Left ventricle myocardium superior (tissue), 1 donor: ENCODE results near the gene GPR3. TPM values are rescaled to one million over a fixed set of nuclear protein-coding genes. Genes with fewer than 3 reads are reported as not detected.

Source experiments
- ATAC-seq: fragments of 200-7000 bp; cut with Tn5 transposase; one replicate; pipeline ENCODE4 v1.9.1; 2020; ENCODE audit warnings: mild to moderate bottlenecking, moderate library complexity
- DNase-seq: peaks from one replicate; pipeline ENCODE4 v3.0.0-alpha.2; 2020
- intact Hi-C: fragments of 100-400 bp; cut with micrococcal nuclease; formaldehyde crosslinking; loops from one replicate; pipeline ENCODE4 v1.11.0; 2022
- total RNA-seq: library from RNA; stranded (reverse); fragmentation: NEBNext Ultra II Directional; extraction: Animal tissue kit (Norgen Biotek cat#: 25700); gene quantifications from one replicate; pipeline ENCODE4 v1.2.1, GENCODE V29; 2021
- donor health status: DM: no; HTN: yes; CAD: no; lungs with severe emphysema.

GPR3 gene
- total RNA-seq, 1 donor from 2014 or later = 0.12 TPM

DNA sequence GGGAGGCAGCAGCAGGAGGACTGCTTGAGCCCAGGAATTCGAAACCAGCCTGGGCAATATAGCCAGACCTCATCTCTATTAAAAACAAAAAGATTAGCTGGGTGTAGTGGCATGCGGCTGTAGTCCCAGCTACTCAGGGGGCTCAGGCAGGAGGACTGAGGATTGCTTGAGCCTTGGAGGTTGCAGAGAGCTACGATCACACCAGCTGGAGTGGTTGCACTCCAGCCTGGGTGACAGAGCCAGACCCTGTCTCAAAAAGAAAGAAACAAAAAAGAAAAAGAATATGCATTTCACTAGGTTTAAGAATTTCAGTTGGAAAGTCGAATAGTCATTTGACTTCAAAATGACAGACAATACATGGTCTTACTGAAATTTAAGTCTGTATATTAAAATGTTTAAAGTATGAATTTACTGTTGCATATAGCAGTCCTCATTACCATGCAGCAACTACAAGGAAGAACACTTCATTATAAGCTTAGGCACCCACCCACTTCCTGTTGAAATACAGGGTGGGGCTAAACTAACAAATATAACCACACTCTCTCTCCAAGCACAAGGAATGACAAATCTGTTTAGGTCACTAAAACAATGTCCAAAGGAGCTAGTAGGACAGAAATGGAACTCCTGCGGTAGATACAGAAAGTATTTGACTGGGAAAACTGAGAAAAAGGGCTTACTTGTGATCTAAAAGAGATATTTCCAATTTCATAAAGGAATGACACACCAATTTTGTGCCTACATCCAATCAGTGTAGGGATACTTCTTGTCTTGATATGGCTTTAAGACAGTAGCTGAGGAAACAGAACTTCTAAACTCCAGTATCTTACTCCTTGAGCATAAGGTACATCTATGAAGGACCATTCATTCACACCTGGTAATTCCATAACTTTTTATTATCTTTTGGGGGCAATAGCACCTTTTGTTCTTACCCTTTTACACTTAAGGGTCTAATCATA lies 44.1 kb downstream of the GPR3 start:
- ATAC-seq = peak; percentile 78
- intact Hi-C loops = loop anchor here (10.0 kb wide), 1 partner anchor 48 kb away; no protein-coding TSS in a partner anchor
- no peak for DNase-seq

DNA sequence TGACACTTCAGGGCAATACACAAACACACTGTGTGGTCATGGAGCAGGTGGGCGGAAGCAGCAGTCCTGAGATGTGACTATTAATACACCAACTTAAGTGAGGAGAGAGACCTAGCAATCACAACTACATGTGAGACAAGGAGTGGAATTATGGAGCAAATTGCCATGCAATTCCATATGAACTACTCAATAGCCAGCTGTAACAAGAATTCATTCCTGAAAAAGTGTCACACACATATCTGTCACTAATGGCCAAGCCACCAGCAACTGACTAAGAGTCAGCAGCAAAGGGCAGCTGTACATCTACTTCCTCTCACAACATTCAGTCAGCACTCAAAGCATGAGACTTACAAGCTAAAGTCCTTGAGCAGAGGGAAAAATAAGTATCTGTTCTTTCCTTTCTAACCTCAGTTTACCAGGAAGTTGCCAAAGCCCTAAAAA lies 46.2 kb downstream of the GPR3 start:
- ATAC-seq = peak; percentile 7
- no peak for DNase-seq
- intact Hi-C loops = loop anchor here (10.0 kb wide), 1 partner anchor 46 kb away; no protein-coding TSS in a partner anchor

DNA sequence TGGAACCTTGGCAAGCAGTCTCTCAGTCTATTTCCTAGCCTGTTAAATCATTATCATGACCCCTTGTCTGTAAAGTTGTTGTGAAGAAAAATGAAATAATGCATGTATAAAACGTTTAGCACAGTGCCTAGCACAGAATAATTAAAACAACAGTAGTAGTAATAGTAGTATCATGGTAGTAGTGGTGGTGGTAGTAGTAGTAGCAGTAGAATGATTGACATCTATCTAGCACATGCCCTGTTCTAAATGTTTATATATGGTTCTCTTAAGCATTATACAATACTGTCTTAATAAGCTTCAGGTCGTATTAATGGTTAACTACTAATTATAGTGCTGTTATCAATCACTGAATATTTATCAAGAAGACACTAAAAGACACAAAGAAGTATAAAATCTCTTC lies 46.7 kb downstream of the GPR3 start:
- ATAC-seq = no peak

DNA sequence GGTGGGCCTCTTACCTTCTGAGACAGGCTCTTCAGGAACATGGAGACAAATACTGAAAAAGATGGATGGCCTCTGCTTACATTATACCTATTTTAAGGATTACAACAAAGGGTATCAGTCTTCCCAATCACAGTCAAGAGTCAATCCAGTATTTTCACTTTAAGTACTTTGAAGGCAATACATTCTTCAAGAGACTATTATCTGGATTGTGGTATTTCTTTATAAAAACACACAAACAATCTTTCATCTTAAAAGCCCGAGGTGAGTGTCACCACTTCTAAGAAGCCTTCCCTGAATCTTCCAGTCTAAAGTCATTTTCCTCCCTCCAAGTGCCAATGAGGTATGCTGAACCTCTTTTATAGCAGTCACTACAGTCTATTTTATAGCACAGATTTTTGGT lies 52.2 kb downstream of the GPR3 start:
- ATAC-seq (no peak), DNase-seq (no peak)
- intact Hi-C loops = no loop called here

More for the DNA sequence above, 46.7 kb downstream of the GPR3 start:
- intact Hi-C loops = loop anchor here (10.0 kb wide), 1 partner anchor 46 kb away; no protein-coding TSS in a partner anchor
- DNase-seq = no peak

Other genes with a start within 250 kb of the GPR3 start
- 23.1 TPM for gene SLC9A1, start 237.5 kb upstream of the GPR3 start, total RNA-seq
- gene WDTC1, start 158.0 kb upstream of the GPR3 start, total RNA-seq = 68.8 TPM
- 19.9 TPM for gene TMEM222, start 70.5 kb upstream of the GPR3 start, total RNA-seq
- 1.1 TPM for gene SYTL1, start 50.6 kb upstream of the GPR3 start, total RNA-seq
- gene MAP3K6, start 25.7 kb upstream of the GPR3 start, total RNA-seq = 46.6 TPM
- gene FCN3, start 17.8 kb upstream of the GPR3 start, total RNA-seq = 19.3 TPM
- gene CD164L2, start 9.3 kb upstream of the GPR3 start, total RNA-seq = not detected
- 59.1 TPM for gene WASF2, start 97.5 kb downstream of the GPR3 start, total RNA-seq
- gene AHDC1, start 211.5 kb downstream of the GPR3 start, total RNA-seq = 42.8 TPM
- gene FGR, start 242.6 kb downstream of the GPR3 start, total RNA-seq = 4.7 TPM